H1 (cell line): ENCODE results near the gene NDEL1. TPM values are rescaled to one million over a fixed set of nuclear protein-coding genes. Genes with fewer than 3 reads are reported as not detected.

Experiments
- GABPA ChIP-seq: IDR thresholded peaks from 2 replicates; pipeline ENCODE4 v1.6.1; 2011; ENCODE audit warnings: mild to moderate bottlenecking, low read length, moderate library complexity, borderline replicate concordance; ENCODE audit not compliant: insufficient read depth
- POU5F1 ChIP-seq: IDR thresholded peaks from 2 replicates; pipeline ENCODE4 v1.6.1; 2011; ENCODE audit warnings: low read depth, mild to moderate bottlenecking, low read length, moderate library complexity
- RFX5 ChIP-seq: IDR thresholded peaks from 2 replicates; pipeline ENCODE4 v1.6.1; 2011; ENCODE audit warnings: low read depth, low read length, improper control_type of control experiment, borderline replicate concordance
- SIRT6 ChIP-seq: IDR thresholded peaks from one replicate; pipeline ENCODE4 v1.7.1; 2012; ENCODE audit warnings: low read length, inconsistent platforms
- SUZ12 ChIP-seq: fragments of 200-600 bp; sonication (generic); IDR thresholded peaks from 2 replicates; pipeline ENCODE4 v1.6.1; 2012; ENCODE audit warnings: mild to moderate bottlenecking, inconsistent platforms, low read length, moderate library complexity, mixed read lengths
- TAF7 ChIP-seq: optimal IDR thresholded peaks from 2 replicates; pipeline ENCODE3; 2011; ENCODE audit warnings: low read depth, mild to moderate bottlenecking, inconsistent platforms, low read length, moderate library complexity, borderline replicate concordance
- polyA plus RNA-seq, 7 experiments: library from polyadenylated mRNA; depleted of rRNA in 3 of 7; stranded (reverse) in 5 of 7; unstranded in 2 of 7; fragments of >200 nt in 5 of 7; fragments of 200-250 nt in 2 of 7; gene quantifications; 1 replicate in 5 of 7; 2 replicates in 1 of 7; 4 replicates in 1 of 7; pipeline versions ENCODE4 v1.2.1 to v1.2.3, GENCODE V29; 2011 to 2013; ENCODE audit warnings: missing spikeins in 2 of 7, mixed read lengths in 2 of 7
- total RNA-seq: library from RNA; stranded (reverse); fragmentation: NEBNext Ultra II Directional; extraction: Animal tissue kit (Norgen Biotek cat#: 25700); gene quantifications from 2 replicates; pipeline ENCODE4 v1.2.1, GENCODE V29; 2021

NDEL1 gene
- total and polyA plus RNA-seq, 2 of the 8 experiments (the other 6 are each of a cell fraction or from before 2014, with no cell fraction given): 31.1 to 32.9 TPM

- TF ChIP-seq SIRT6: no peak
- no peak for TF ChIP-seq TAF7
- no peak for TF ChIP-seq GABPA
- no peak for TF ChIP-seq SUZ12
- no peak for TF ChIP-seq POU5F1
- TF ChIP-seq RFX5: no peak
Measured at GRCh38 chr17:8482546-8482945, 46.9 kb downstream of the NDEL1 start (continued).
